Endothelial cell of umbilical vein (primary cell): Measurements from ENCODE around the gene TSPO. TPM values are rescaled to one million over a fixed set of nuclear protein-coding genes. Genes with fewer than 3 reads are reported as not detected.

Experiments used
- BruUV-seq: library from RNA; stranded (reverse); fragments of 400-500 nt; replicated peaks from 2 replicates; lab custom pipeline; 2021; lab: Mats Ljungman, UMichigan
- CTCF ChIA-PET: fragments of 300-600, 350-600 bp; sonication (Branson Sonifier 250); formaldehyde crosslinking; loops from one replicate; lab custom pipeline; 2021; ENCODE audit warnings: antibody characterized with exemption, inconsistent platforms; lab: Charles Lee
- POLR2A ChIA-PET: fragments of 300-600, 350-600 bp; sonication (Branson Sonifier 250); formaldehyde crosslinking; loops from one replicate; lab custom pipeline; 2021; ENCODE audit warnings: antibody characterized with exemption, inconsistent platforms; lab: Charles Lee
- DNase-seq: peaks from one replicate; pipeline ENCODE4 v3.0.0-alpha.2; 2011; ENCODE audit warnings: low read depth, low spot score
- FAIRE-seq: peaks from 2 replicates; lab custom pipeline; 2011; peaks lifted over from hg19 to GRCh38; lab: Jason Lieb, UNC
- H2AFZ ChIP-seq: 2 replicates; pipeline ENCODE4 v1.6.0; 2012; ENCODE audit warnings: low read depth, low read length, control low read depth, inconsistent platforms
- H3K27ac ChIP-seq: 2 replicates; pipeline ENCODE4 v1.5.1; 2011; ENCODE audit warnings: low read depth, mild to moderate bottlenecking, control low read depth, low read length, moderate library complexity; ENCODE audit not compliant: insufficient read depth
- H3K27me3 ChIP-seq, 2 experiments: 2 replicates each; pipeline versions ENCODE4 v1.6.0 to v1.6.1; 2011; ENCODE audit warnings: low read length in 2 of 2, mixed read lengths in 1 of 2; ENCODE audit not compliant: control insufficient read depth in 2 of 2, insufficient read depth in 2 of 2
- H3K36me3 ChIP-seq, 2 experiments: 2 replicates in 1 of 2; 3 replicates in 1 of 2; pipeline ENCODE4 v1.5.1; 2011; ENCODE audit warnings: low read length in 2 of 2, mild to moderate bottlenecking in 1 of 2, moderate library complexity in 1 of 2; ENCODE audit not compliant: control insufficient read depth in 2 of 2, insufficient read depth in 2 of 2; ENCODE audit errors: extremely low read depth in 1 of 2
- H3K4me1 ChIP-seq: 3 replicates; pipeline ENCODE4 v1.5.1; 2011; ENCODE audit warnings: mild to moderate bottlenecking, low read length; ENCODE audit not compliant: control insufficient read depth, insufficient read depth; ENCODE audit errors: extremely low read depth
- H3K4me2 ChIP-seq: 2 replicates; pipeline ENCODE4 v1.6.1; 2011; ENCODE audit warnings: low read length, control low read depth, mixed read lengths; ENCODE audit not compliant: insufficient read depth
- H3K4me3 ChIP-seq, 3 experiments: fragments of 200-600 bp in 1 of 3; sonication (generic), shearing (Covaris generic) in 1 of 3; replicated peaks in 1 of 3; 2 replicates each; pipeline ENCODE4 v1.5.1; 2011 to 2016; ENCODE audit warnings: control low read depth in 3 of 3, low read length in 3 of 3, mild to moderate bottlenecking in 2 of 3, inconsistent platforms in 1 of 3, low read depth in 1 of 3, moderate library complexity in 1 of 3; ENCODE audit not compliant: insufficient read depth in 1 of 3
- H3K79me2 ChIP-seq: 2 replicates; pipeline ENCODE4 v1.6.0; 2012; ENCODE audit warnings: low read length, inconsistent platforms; ENCODE audit not compliant: control insufficient read depth, insufficient read depth
- H3K9ac ChIP-seq: replicated peaks from 2 replicates; pipeline ENCODE3; 2011; ENCODE audit warnings: low read length, control low read depth; ENCODE audit not compliant: insufficient read depth; ENCODE audit errors: extremely low read depth
- H3K9me1 ChIP-seq: replicated peaks from 3 replicates; pipeline ENCODE4 v1.6.0; 2011; ENCODE audit warnings: mild to moderate bottlenecking, low read length; ENCODE audit not compliant: control insufficient read depth, insufficient read depth; ENCODE audit errors: extremely low read depth
- H3K9me3 ChIP-seq: replicated peaks from 2 replicates; pipeline ENCODE4 v1.5.1; 2012; ENCODE audit warnings: low read length, inconsistent platforms; ENCODE audit not compliant: control insufficient read depth, insufficient read depth
- H4K20me1 ChIP-seq: replicated peaks from 2 replicates; pipeline ENCODE3; 2011; ENCODE audit warnings: mild to moderate bottlenecking, low read length; ENCODE audit not compliant: control insufficient read depth, insufficient read depth; ENCODE audit errors: extremely low read depth
- EZH2 ChIP-seq: IDR thresholded peaks from 2 replicates; pipeline ENCODE4 v1.6.1; 2012; ENCODE audit warnings: borderline replicate concordance, low read depth, mild to moderate bottlenecking, moderate library complexity, low read length, inconsistent platforms; ENCODE audit not compliant: severe bottlenecking
- FOS ChIP-seq: IDR thresholded peaks from 2 replicates; pipeline ENCODE4 v1.6.1; 2011; ENCODE audit warnings: mild to moderate bottlenecking, low read length, moderate library complexity, borderline replicate concordance; ENCODE audit not compliant: insufficient read depth
- GATA2 ChIP-seq: IDR thresholded peaks from 2 replicates; pipeline ENCODE4 v1.7.0; 2011; ENCODE audit warnings: low read depth, mild to moderate bottlenecking, moderate library complexity, mixed read lengths, low read length; ENCODE audit not compliant: insufficient read length, insufficient read depth
- JUN ChIP-seq: IDR thresholded peaks from 2 replicates; pipeline ENCODE4 v1.6.1; 2011; ENCODE audit warnings: borderline replicate concordance, low read depth; ENCODE audit not compliant: insufficient read length, insufficient read depth
- MAX ChIP-seq: IDR thresholded peaks from 2 replicates; pipeline ENCODE4 v1.6.1; 2011; ENCODE audit not compliant: insufficient read depth, insufficient read length
- MYC ChIP-seq: IDR thresholded peaks from one replicate; pipeline ENCODE4 v1.6.1; 2011; ENCODE audit warnings: mild to moderate bottlenecking, low read depth, low read length
- POLR2A ChIP-seq: IDR thresholded peaks from 2 replicates; pipeline ENCODE4 v1.6.1; 2012; ENCODE audit warnings: low read depth, mild to moderate bottlenecking, control low read depth, low read length
- POLR2AphosphoS5 ChIP-seq: IDR thresholded peaks from 2 replicates; pipeline ENCODE4 v1.6.1; 2012; ENCODE audit warnings: low read depth, mild to moderate bottlenecking, control low read depth, low read length, moderate library complexity; ENCODE audit not compliant: insufficient read depth
- dilution Hi-C: fragments of 300-500 bp; cut with MboI; formaldehyde crosslinking; loops from one replicate; pipeline ENCODE4 v1.15.0; 2019; ENCODE audit warnings: low sequenced_read_pairs; ENCODE audit not compliant: extremely low pct_ligation_motif_present
- intact Hi-C: fragments of 100-400 bp; cut with micrococcal nuclease; formaldehyde crosslinking; loops from one replicate; pipeline ENCODE4 v1.10.0; 2022
- polyA plus RNA-seq, 4 experiments: library from polyadenylated mRNA; depleted of rRNA in 3 of 4; stranded (reverse) in 3 of 4; unstranded in 1 of 4; fragments of >200 nt; gene quantifications; 2 replicates each; pipeline versions ENCODE4 v1.2.1 to v1.2.3, GENCODE V29; 2011 to 2012; ENCODE audit warnings: missing spikeins in 1 of 4
- total RNA-seq: library from RNA; stranded (reverse); gene quantifications from 2 replicates; pipeline ENCODE4 v1.2.3, GENCODE V29; 2021
- TF ChIP-seq, protein P1 (sequence below), 2 donors: IDR thresholded peaks; 1 replicate in 1 of 2; 2 replicates in 1 of 2; pipeline ENCODE4 v1.5.1; 2011; ENCODE audit warnings: low read length in 2 of 2, mild to moderate bottlenecking in 2 of 2, moderate library complexity in 2 of 2, control low read depth in 1 of 2, inconsistent platforms in 1 of 2, low read depth in 1 of 2; ENCODE audit not compliant: insufficient read depth in 1 of 2; ENCODE audit errors: extremely low read depth in 1 of 2

TSPO gene
- total and polyA plus RNA-seq, 2 donors (not counting 3 experiments of a cell fraction or from before 2014, with no cell fraction given), result 328 to 720 TPM

- no peak overlapping the region for H3K4me3 ChIP-seq
- H3K9me3 ChIP-seq, result no peaks in the 10 kb centered on the region
- H4K20me1 ChIP-seq, result no peaks in the 10 kb centered on the region
- H3K9me1 ChIP-seq, result no peaks in the 10 kb centered on the region
- TF ChIP-seq JUN (no peak), POLR2AphosphoS5 (no peak), MAX (no peak), EZH2 (no peak), GATA2 (no peak), MYC (no peak), POLR2A (no peak), FOS (no peak)
- TF ChIP-seq, protein P1, sequence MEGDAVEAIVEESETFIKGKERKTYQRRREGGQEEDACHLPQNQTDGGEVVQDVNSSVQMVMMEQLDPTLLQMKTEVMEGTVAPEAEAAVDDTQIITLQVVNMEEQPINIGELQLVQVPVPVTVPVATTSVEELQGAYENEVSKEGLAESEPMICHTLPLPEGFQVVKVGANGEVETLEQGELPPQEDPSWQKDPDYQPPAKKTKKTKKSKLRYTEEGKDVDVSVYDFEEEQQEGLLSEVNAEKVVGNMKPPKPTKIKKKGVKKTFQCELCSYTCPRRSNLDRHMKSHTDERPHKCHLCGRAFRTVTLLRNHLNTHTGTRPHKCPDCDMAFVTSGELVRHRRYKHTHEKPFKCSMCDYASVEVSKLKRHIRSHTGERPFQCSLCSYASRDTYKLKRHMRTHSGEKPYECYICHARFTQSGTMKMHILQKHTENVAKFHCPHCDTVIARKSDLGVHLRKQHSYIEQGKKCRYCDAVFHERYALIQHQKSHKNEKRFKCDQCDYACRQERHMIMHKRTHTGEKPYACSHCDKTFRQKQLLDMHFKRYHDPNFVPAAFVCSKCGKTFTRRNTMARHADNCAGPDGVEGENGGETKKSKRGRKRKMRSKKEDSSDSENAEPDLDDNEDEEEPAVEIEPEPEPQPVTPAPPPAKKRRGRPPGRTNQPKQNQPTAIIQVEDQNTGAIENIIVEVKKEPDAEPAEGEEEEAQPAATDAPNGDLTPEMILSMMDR (IDR thresholded peaks at IDR 0.05; ENCODE audit: extremely low read depth in 1 of 2, insufficient read depth in 1 of 2, low read depth in 1 of 2, low read length in 2 of 2), result no peak
- no peak overlapping the region for H3K27ac ChIP-seq
- H3K79me2 ChIP-seq, result peaks cover 9% of the 10 kb centered on the region
- ChIA-PET CTCF (interaction anchor here (0.9 kb wide), 1 partner anchor 66 kb away, joined by 3 read pairs; no protein-coding TSS in a partner anchor), POLR2A (no interaction called here)
- H3K27me3 ChIP-seq, result no peaks in the 10 kb centered on the region
- DNase-seq (no peak), FAIRE-seq (no peak)
- TSS peak; percentile 51 for BruUV-seq
- no peak overlapping the region for H2AFZ ChIP-seq
- H3K4me1 ChIP-seq, result no peaks in the 10 kb centered on the region
- H3K36me3 ChIP-seq, result peaks cover 0 to 10% of the 10 kb centered on the region in 2 experiments
- H3K4me2 ChIP-seq, result no peak overlapping the region
- no peak overlapping the region for H3K9ac ChIP-seq
- dilution Hi-C loops, result no loop called here
- intact Hi-C loops, result no loop called here
Measured at GRCh38 chr22:43162412-43163150, 11.2 kb downstream of the TSPO start.
